Measurements from ENCODE around the gene OR10D3.

- TF ChIP-seq CTCF (IDR thresholded peaks at IDR 0.05) (no peak), EZH2 (IDR thresholded peaks at IDR 0.05; ENCODE audit: borderline replicate concordance, insufficient read depth, low read depth, low read length, poor library complexity, severe bottlenecking) (no peak)
Measured at GRCh38 chr11:124147951-124148350, 35.2 kb upstream of the OR10D3 start.

All from B cell (primary cell).